Stimulated activated CD8-positive, alpha-beta memory T cell treated with anti-CD3 and anti-CD28 coated beads, Interleukin-7, amount 100 ng/mL, for 1 hour (primary cell): Measurements from ENCODE around the gene NUTM2G.
"Not testable (repeated sequence)": the region's sequence is repeated elsewhere in the genome, so short reads cannot be mapped to it uniquely, and the experiment has no call there.

Source experiments
- DNase-seq, 2 donors: peaks; one replicate each; pipeline ENCODE4 v3.0.0-alpha.2; 2020; ENCODE audit warnings: low read depth in 2 of 2

The NUTM2G gene, protein sequence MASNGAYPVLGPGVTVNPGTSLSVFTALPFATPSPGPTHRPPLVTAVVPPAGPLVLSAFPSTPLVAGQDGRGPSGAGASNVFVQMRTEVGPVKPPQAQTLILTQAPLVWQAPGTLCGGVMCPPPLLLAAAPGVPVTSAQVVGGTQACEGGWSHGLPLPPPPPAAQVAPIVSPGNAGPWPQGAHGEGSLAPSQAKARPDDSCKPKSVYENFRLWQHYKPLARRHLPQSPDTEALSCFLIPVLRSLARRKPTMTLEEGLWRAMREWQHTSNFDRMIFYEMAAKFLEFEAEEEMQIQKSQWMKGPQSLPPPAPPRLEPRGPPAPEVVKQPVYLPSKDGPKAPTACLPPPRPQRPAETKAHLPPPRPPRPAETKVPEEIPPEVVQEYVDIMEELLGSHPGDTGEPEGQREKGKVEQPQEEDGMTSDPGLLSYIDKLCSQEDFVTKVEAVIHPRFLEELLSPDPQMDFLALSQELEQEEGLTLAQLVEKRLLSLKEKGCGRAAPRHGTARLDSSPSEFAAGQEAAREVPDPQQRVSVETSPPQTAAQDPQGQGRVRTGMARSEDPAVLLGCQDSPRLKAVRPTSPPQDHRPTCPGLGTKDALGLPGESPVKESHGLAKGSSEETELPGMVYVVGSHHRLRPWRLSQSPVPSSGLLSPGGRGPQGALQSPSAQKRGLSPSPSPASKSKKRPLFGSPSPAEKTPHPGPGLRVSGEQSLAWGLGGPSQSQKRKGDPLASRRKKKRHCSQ

DNA sequence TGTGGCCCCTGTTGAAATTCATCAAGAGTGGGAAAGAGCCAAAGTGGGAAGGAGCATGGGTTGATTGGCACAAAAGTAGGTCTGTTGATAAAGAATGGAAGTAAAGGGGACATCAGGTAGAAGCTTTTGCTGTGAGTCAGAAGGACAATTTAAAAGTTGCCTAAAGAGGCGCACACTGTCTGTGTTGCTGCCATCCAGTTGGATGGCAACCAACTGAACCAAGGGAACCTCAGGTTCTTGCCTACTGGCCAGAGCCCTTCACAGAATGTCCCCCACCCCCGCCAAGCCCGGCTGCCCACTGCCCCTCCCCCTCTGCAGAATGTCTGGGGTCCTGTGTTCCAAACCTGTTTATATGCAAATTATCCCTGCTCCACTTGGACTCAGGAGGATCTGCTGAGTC is at the start of gene NUTM2G:
Gene NUTM2G, plus strand, starts transcription at position 301 of the 400 bp plus-strand sequence. CDS start 182 bp downstream, outside the sequence.
- not testable (repeated sequence) for DNase-seq

DNA sequence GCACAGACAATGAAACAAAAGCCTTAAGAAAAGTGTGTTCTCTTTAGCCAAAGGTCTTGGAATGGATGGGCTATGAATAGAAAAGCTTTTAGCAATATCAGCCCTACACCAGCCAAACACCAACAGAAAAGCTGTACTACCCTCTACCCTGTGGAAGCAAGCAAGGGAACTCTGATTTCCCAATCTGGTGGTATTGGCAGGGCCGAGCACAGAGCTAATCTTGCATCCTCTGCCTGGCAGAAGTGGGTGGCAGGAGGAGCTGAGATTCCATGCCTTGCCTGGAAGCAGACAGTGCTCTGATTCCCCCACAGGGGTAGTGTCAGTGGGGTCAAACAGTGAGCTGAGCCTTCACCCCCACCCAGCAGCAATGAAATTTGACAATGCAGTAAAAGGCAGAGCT is 44.7 kb upstream of the NUTM2G start:
- no peak for DNase-seq

DNA sequence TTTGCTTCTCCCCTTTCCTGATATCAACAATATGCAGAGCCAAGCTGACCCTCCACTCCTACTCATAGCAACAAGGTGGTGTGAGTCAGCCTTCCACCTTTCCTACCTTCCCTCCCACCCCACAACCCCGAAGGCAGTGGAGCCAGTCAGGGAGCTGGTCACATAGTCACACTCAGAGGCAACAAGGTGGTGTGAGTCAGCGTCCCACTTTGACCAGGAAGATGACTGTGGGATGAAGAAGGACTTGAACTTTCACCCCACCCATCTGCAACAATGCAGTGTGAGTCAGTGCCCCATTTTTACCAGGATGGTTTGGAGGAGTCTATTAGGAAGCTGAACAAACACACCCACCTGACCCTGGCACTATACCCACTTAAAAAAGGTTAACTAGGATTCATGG is 44.2 kb upstream of the NUTM2G start:
- DNase-seq, result no peak

DNA sequence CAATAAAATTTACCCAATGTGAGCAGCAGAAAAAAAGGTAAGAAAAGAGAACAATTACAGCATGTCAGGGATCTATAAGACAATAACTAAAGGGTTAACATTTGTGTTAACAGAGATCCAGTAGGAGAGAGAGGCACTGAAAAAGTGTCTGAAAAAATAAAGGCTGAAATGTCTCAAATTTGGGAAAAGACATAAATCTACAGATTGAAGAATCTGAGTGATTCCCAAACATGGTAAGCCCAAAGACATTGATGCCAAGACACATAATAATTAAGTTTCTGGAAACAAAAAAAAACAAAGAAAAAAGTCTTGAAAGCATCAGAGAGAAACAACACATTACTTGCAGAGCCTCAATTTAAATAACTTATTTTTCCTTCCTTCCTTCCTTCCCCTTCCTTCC is 43.2 kb upstream of the NUTM2G start:
- no peak for DNase-seq

DNA sequence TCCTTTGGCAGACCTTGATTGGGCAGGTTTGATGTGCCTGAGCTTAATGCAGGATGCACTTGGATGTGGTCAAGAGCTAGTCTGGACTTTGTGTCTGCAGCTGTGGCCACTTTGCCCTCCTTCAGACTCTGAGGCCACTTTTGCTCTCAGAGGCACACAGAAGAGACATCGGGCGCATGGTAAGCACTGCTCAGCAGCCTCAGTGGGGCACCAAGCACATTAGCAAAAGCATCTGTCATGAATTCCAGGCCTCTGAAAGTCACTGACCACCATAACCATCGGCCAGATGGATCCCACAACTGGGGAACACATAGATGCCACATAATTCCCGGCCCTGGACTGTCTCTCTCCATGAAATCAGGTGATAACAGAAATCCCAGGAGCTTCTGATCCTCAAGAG is 40.1 kb upstream of the NUTM2G start:
- DNase-seq, result no peak

DNA sequence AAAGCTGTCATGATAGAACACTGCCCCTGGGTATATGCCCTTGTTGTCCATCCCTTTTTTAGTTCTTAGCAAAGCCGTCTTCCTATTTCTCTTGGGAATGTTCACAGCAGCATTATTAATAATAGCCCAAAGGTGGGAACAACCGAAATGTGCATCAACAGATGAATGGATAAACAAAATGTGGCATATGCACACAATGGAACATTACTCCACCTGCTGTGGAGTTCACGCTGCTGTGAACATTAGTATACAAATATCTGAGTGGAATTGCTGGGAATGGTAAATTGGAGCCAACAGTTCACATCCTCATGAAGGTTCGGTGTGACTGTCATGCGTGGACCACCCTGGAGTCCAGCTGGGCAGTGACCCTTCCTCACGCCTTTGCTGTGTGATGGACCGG is 36.5 kb upstream of the NUTM2G start:
- DNase-seq, result no peak

DNA sequence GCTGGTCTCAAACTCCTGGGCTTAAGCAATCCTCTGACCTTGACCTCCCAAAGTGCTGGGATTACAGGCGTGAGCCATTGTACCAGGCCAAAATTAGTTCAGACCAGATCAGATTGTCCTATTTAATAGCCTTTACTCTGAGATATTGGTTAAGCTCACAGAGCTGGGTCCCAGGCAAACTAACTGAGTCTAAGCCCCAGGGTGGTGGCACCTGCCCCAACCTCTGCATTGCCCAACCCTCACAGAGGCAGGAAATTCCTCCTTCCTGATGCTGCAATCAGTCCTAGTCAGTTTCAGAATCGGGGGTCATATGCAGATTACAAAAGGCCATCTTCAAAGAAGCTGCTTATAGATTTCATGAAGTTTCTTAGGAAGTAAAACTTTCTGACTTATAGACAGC is 28.6 kb upstream of the NUTM2G start:
- DNase-seq, result not testable (repeated sequence)

DNA sequence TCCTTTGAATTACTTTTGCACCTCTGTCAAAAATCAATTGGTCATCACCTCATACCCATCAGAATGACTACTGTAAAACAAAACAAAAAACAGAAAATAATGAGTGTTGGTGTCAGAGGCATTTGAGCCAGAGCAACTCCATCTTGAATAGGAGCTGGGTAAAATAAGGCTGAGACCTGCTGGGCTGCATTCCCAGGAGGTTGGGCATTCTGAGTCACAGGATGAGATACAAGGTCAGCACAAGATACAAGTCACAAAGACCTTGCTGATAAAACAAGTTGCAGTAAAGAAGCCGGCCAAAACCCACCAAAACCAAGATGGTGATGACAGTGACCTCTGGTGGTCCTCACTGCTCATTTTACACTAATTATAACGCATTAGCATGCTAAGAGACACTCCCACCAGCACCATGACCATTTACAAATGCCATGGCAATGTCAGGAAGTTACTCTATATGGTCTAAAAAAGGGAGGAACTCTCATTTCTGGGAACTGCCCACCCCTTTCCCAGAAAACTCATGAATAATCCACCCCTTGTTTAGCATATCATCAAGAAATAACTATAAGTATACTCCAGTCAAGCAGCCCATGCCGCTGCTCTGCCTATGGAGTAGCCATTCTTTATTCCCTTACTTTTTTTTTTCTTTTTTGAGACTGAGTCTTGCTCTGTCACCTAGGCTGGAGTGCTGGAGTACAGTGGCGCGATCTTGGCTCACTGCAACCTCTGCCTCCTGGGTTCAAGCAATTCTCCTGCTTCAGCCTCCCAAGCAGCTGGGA is 23.5 kb upstream of the NUTM2G start:
- DNase-seq, result not testable (repeated sequence)

DNA sequence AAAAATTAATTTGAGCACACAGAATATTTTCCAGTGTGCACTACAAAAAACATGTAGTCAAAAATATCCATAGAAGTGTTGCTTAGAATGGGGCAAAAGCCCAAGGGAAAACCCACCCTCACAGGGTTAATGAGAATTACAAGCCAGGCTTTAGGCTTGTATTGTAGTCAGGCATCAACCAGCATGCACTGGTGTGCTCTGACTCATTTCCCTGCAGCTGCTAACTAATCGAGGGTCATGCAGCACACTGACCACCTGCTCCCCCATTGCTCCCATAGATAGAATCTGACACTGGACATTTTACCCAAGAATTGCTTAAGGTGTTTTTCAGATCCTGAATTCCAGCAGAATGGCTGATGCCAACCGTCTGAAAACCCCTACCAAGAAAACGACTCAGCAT is 20.2 kb upstream of the NUTM2G start:
- DNase-seq, result not testable (repeated sequence)

DNA sequence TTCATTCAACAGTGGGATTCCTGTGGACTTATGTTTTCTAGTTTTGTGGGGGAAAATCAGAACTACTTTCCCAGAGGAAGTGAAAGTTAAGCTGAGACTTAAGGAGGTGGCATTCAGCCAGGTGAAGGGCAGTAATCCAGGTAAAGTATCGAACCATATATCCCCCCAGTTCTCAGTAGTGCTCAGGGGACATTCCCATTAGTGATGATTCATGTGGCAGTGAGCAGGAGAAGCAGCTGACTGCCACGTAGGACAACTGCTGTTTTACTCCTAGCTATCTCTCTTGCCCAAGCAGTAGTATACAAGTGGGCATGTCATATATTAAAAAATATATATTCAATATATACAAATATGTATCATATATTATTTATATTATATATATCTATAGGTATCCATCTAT is 13.1 kb upstream of the NUTM2G start:
- DNase-seq, result not testable (repeated sequence)

DNA sequence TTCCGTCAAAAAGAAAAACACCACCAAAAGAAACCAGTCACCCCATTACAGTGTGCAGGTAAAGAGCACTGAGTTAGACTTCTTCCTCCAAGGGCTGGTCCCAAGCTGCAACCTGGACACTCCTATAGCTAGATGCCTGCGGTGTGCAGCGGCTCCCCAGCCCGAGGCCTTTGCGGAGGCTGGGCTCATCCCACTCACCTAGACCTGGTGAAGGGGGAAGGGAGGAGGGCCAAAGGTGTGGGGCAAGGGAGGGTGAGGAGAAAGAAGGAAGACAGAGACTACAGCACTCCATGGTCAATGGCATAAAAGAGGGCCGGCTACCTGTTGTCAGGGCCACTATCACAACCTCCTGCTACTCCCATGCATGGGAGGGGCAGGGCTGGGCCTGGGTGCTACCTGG is 12.1 kb upstream of the NUTM2G start:
- not testable (repeated sequence) for DNase-seq

DNA sequence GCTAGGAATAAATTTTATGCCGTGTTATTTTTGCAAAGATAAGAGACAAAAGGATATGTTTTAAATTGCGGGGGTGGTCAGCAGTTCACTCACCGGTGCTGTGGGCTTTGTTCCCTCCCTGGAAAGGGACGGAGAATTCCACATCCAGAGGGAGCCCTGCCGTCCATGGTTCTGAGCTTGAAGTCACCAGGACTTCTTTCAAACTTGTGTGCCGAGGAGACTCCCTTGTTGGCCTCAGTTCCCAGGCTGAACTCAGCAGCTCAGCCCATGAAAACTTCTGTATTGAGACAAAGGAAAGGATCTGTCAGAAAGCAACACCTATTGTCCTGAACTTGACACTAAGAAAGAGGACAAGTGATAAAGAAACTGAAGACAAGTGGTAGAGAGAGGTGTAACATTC is 10.1 kb upstream of the NUTM2G start:
- DNase-seq, result not testable (repeated sequence)

DNA sequence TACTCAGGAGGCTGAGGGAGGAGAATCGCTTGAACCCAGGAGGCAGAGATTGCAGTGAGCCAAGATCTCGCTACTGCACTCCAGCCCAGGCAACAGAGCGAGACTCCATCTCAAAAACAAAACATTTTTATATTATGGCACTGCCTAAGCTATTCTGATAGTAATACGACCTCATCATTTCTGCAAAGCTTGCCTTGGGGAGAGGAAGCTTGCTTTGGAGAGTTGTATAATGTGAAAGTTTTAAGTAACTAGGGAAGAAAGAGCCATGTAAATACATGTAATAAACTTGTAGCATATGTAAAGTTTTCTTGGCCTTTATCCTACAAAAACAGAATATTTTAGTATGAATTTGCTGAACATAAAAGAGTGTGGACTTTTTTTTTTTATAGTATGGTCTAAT is 7.8 kb upstream of the NUTM2G start:
- not testable (repeated sequence) for DNase-seq

DNA sequence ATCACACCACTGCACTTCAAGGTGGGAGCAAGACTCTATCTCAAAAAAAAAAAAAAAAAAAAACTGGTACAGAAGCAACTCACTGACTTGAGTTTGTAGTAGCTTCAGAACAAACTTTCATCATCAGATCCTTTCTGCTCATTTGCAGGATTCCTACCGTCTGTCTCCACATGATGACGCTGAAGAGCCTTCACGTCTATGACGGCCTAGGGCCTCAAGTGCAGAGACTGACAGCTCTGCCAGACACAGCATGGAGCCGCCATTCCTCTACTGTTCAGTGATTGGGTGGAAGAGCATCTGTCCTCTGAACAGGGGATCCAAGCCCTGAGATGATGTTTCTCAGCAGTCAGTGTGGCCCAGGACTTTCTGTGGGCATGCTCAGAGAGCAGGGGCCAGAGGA is 3.1 kb upstream of the NUTM2G start:
- not testable (repeated sequence) for DNase-seq

DNA sequence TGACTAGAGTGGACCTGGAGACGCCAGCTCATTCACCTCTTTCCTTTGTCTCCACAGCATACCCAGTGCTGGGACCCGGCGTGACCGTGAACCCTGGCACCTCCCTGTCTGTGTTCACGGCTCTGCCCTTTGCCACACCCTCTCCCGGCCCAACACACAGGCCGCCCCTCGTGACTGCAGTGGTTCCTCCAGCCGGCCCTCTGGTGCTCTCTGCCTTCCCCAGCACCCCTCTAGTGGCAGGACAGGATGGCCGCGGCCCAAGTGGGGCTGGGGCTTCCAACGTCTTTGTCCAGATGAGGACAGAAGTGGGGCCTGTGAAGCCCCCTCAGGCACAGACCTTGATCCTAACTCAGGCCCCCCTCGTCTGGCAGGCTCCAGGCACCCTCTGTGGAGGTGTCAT is 3.0 kb downstream of the NUTM2G start:
- not testable (repeated sequence) for DNase-seq

DNA sequence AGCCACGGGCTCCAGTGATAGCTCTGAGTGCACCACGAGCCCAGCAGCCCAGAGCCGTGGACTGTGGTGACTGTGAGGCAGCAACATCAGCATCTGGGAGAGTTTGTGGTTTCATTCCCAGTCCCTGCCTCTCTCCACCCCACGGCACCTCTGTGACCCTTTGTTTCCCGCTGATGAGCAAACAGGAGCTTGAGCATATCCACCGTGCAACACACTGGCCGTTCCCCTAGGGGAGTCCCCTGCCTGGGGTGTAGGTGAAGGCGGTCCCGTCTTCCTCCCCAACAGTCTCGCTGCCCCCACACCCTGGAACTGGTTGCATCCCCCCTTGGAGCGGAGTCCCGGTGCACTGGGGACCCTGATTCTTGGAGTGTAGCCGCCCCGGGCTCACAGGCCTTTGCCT is 5.5 kb downstream of the NUTM2G start:
- DNase-seq, result not testable (repeated sequence)

DNA sequence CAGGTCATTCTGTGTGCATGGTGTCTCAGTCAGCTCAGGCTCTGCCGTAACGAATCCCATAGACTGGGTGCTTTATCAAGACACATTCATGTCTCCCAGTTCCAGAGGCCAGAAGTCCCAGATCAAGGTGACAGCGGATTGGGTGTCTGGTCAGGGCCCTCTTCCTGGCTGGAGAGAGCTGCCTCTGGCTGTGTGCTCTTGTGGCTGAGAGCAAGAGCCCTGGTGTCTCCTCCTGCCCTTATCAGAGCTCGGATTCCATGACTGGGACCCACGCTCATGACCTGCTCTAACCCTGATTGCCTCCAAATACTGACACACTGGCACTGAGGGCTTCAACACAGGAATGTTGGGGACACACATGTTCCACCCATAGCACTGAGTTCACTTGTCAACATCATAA is 6.1 kb downstream of the NUTM2G start:
- not testable (repeated sequence) for DNase-seq

DNA sequence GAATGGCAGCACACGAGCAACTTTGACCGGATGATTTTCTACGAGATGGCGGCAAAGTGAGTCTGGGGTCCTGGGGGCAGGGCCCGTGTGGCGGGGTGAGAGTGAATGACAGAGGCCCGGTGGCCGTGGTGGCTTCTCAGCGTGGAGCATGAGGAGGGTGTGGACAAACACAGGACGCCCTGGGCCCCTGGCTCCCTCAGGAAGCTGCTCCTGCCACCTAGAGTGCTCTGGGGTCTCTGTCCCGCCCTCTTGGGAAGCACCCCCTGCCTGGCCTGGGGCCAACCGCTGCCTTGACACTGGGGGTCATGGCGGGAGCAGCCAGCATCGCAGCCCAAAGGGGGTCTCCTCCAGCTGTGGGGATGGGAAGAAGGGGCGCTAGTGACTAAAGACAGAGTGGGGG is 6.8 kb downstream of the NUTM2G start:
- not testable (repeated sequence) for DNase-seq

DNA sequence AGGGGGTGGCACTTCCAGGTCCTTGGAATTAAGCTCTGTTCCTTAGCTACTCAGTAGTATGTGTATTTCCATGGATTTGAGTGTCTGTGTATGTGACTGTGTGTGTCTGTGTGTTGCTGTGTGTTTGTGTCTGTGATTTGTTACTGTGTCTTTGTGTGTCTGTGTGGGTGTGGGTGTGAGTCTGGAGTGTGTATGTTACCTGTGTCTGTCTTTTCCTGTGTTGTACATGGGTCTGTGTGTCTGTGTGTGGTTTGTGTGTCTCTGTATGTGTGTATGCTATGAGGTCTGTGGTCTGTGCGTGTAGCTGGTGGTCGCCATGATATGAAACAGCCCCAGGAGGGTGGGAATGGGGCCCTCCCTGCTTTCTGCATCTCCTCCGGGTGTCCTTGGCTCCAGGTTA is 8.8 kb downstream of the NUTM2G start:
- DNase-seq, result not testable (repeated sequence)

DNA sequence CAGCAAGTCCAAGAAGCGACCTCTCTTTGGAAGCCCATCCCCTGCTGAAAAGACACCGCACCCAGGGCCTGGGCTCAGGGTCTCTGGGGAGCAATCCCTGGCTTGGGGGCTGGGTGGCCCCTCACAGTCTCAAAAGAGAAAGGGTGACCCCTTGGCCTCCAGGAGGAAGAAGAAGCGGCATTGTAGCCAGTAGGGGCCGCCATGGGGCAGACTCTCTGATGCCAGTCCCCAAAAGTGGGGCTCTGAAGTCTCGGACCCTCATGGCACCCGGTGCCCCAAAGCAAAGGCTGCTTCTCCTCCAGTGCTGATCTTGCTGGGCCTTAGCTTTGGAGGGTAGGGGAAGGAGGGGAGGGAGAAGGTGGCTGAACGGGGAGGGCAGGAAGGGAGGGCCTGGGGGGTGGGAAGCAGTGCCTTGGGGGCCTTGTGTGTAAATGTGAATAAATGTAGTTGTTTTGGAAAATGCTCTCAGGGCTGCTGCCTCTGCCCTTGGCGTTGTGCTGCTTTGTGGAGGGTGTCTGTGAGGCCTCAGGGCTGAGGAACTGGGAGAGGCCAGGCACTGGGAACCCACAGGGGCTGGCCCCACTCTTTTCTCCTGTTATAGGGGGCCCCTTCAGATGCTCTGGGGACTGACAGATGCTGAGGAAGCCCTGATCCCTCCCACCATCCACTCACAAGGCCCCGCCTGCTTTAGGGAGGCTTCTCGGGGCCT is 10.5 kb downstream of the NUTM2G start:
- DNase-seq, result not testable (repeated sequence)

DNA sequence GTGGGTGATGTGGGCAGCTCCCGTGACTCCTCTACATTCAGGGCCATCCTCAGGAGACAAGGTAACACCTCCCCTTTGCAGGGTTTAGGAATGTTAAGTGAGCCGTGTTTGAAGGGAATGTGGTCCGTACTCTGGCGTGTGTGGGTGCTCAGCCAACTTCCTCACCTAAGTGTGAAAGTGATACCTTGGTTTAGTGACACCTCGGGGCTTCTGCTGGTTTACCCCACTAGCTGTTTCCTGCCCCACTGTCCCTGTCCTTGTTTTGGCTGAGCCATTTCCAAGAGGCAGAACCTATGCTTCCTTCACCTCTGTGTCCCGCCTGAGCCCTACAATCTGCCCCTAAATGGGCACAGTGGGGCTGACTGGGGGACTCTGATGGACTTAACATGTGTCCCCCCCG is 12.3 kb downstream of the NUTM2G start:
- DNase-seq, result not testable (repeated sequence)

DNA sequence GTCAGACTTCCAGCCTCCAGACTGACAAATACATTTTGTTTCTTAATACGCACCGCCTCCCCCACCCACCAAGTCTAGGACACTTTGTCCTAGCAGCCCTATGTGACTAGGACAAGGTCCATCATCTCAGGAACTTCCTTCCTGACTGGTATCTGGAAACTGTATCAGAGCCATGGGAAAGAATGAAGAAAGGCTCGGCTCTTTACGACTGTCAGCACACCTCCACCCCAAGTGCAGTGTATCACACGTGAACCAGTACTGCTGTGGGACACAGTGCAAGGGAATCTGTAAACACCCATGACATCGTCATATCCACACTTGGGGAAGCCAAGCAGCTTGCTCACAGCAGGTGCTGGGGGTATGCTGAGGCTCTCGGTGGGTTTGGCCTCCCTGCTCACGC is 13.0 kb downstream of the NUTM2G start:
- DNase-seq, result not testable (repeated sequence)
